HG03175 (cell line): Measurements from ENCODE around the gene IRS1.

Experiments used
- ATAC-seq: cut with Tn5 transposase; IDR thresholded peaks from one replicate; pipeline ENCODE4 v1.9.1; 2021; ENCODE audit warnings: mild to moderate bottlenecking, moderate library complexity; ENCODE audit not compliant: unreplicated experiment

The IRS1 gene

DNA sequence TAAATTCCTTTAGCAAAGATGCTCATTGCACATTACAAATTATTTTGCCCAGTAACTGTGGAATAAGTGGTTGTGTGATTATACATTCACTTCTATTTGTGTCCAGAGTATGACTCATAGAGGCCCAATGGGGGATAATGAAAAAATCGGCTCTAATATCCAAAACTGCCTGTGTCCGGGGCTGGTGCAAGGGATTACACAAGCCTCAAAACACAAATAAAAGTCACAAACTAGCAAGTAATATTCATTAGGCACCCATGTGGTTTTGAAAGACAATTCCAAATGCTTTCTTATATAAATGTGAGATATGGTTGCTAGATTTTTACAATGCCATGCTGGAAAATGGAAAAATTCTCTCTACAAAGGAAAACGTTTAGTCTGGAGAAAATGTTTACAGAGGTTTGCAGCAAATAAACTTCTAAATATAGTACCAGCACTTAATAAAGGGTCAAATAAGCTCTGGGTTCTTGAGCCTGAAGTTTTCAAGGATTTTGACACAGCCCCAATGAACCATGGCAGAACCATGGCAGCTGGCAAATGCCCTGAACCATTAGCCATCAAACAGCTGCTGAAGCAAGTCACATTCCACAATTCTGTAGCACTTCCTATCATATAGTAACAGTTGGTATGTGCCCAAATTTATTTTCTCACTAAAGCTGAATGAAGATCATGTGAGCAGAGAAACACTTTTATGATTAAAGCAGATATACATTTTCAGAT is 40.5 kb downstream of the IRS1 start:
- ATAC-seq, result no peak

DNA sequence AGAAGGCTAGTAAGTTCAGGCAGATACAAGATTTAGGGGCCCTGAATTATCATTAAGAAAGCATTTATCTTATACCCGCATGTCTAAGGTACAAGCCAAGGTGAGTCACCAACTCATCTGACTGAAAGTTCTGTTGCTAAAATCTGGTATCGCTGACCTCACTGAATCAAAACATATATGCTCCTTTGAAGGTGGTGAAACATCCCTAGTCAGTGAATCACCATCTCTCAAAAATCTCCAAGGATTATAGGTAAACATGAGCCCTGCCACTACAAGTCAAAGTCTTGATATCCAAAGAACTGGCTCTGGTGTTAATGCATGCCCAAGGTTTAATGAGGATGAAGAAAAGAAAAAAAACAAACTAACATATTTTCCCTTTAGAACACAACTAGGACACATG is 43.5 kb downstream of the IRS1 start:
- no peak for ATAC-seq

DNA sequence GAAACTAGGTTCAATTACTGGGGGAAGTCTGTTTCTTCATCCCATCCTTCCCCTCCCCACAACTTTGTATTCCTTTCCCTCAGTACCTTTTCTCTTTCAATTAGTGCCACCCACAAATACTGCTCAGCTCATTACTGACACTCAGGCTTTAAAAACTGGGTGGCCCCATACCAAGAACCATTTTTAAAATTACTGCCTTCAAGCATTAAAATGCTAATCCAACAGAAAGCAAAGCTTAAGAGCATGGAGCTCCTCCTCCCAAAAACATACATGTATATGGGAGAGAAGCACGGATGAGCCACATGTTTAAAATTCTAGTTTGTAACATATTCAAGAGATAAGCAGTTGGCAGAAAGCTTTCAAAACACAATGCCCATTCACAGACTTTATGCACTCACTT is 44.0 kb downstream of the IRS1 start:
- no peak for ATAC-seq

DNA sequence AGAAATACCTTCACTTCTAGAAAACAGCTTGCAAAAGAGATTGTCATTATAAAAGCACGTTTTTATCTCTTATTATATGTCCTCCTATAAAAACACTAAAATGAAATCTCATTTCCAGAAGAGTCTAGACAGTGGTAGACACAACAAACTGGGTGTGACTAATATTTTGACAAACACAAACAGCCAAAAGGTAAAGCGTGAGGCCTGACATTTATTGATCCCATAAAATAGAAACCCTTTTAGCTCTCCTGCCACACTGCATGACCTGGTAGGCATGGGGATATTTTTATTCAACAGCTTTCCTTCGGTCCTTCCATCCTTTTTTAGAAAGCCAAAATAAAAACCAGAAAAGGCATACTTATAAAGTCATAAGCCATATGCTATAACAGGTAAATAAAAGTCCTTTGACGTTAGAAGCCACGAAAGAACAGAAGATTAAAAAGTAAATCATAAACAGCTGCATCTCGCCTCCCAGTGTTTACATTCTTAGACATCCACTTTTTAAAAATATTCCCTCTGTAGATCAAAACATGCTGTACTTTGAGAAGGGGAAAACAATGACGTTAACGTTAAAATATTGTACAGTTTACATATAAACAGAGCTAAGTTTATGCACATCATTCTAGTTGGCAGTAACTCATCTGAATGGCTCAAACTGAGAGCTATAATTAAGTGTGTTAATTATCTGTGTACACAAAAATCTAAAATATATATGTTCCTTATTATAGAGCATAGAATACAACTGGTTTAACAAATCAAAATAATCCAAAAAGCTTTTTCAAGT is 44.6 kb downstream of the IRS1 start:
- ATAC-seq, result no peak

DNA sequence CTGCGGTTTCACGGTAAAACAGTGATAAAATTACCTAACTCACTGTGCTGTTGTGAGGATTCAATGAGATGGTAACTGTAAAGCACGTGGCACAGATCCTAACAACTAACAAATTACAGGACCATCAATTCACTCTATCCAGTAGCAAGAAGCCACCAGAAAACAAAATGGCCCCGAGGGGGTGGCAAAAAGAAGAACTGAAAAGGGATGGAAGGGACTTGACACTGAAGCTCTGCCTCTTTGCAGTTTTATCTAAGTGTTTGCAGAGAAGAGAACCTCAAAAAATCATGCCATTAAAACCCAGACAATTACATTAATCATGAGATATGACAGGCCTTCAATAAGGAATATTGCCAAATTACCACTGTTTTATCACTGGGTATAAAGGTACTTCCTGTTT is 46.7 kb downstream of the IRS1 start:
- no peak for ATAC-seq

DNA sequence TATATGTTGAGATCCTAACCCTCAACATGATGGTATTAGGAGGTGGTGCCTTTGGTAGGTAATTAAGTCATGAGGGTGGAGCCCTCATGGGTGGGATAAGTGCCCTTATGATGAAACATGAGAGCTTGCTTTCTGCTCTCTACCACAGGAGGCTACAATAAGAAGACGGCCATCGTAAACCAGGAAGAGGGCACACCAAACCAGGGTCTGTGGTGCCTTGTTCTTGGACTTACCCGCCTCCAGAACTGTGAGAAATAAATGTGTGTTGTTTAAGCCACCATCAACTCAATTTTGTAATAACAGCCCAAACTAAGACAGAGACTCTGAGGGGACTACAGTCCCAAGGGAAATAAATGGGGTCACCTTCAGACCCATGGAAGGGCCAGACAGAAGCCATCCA is 52.3 kb downstream of the IRS1 start:
- ATAC-seq, result no peak

DNA sequence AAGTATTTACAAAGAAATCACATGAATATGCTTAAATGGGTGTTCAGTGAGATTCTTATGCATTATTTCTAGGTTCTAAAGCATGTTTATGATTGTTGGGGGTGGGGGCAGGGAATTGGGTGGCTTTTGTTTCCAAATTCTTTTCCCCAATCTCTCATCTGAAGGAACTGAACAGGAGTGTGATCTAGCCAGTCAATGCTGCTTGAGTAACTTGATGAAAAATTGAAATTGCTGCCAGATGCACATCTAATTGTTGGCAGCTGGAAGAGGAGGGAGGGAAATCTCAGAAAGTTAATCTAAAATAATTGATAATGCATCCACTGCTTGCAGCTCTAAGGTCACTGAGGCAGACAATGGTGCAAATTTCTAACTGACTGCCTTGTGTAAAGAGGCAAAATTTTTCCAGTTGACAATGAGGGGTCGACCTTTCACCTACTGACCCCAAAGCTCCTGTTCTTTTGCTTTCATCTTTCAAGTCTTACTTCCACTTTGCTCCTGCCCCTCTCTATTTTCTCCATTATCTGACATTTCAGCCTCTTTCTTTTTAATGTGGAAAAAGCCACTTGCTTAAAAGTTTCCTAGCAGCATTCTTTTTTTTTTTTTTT is 53.3 kb downstream of the IRS1 start:
- ATAC-seq, result no peak

DNA sequence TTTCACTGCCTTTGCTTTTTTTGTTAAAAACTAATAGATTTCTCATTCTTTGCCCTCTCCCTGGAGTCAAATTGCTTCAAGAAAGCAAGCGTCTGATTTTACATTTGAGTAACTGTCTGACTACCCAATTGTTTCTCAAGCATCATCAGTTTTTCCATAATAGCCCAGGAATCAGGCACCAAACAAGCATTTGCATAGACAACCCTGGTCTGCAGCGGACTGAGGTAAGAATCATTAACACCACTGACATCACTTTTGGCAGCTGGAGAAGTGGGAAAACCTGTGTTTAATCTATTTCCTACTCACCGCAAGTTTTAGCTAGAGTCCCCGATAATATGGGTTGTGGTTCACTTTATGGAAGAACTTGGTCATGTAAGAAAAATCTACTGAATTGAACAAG is 55.7 kb downstream of the IRS1 start:
- ATAC-seq, result no peak

DNA sequence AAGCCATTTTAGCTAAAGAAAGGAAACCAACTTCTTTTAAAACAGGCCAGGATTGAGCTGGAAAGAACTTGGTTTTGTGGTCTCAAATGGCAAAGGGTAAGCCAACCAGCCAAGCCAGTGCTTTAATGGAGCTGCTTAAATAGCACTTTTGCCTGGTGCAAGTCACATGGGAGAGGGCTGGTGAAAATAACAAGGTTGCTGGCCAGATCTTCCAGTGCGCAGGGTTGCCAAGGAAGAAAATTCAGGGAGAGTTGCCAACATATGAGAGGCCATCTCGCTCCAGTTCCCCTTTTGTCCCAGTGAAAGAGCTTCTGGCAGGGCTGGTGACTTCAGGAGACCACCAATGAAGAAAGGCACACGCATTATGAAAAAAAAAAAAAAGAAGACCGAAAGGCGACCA is 57.3 kb downstream of the IRS1 start:
- ATAC-seq, result no peak

DNA sequence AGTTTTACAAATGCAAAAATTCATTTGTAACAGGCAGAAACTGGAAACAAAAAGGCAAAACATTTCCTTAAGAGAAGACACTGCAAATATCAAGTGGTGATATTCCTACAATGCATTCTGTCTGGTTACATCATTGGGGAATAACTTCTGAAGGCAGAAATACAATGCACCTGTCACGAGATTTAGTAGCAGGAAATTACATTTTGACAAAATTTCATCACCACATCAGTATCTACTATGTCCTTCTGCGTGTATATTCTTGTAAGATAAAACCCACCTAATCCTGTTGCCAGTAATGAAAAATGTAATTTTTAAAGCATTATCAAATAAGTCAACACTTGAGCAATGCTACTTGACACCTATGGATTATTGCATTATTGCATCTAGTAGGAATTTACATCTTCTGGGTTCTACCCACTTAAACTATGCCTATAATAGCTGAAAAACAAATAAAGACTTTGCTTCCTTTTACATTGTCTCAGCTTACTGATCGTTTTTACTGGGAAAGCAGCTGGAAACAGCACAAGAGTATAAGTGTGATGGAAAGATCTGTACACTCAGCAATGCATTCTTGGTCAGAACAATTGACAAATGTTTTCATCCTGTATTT is 59.5 kb downstream of the IRS1 start:
- no peak for ATAC-seq

DNA sequence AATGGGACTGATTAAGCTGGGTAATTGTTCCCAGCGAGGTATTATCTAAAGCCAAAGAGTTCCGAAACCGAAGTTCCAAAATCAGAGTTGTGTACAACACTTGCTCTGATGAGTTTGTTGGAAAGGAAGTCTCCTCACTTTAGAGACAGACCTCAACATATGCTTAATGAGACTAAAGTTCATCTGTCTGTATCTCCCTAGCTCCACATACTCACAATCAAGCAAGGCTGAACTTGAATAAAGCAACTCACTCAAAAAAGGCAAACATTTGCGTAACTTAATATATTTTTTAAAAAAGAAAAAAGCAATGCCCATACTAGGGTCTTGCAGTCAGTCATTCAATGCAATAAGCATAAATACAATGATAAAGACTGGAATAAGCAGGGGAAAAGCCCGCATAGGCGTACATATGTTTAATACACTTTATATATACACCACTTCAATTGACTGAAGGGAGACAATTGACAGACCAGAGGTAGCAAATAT is 60.0 kb downstream of the IRS1 start:
- ATAC-seq, result no peak

DNA sequence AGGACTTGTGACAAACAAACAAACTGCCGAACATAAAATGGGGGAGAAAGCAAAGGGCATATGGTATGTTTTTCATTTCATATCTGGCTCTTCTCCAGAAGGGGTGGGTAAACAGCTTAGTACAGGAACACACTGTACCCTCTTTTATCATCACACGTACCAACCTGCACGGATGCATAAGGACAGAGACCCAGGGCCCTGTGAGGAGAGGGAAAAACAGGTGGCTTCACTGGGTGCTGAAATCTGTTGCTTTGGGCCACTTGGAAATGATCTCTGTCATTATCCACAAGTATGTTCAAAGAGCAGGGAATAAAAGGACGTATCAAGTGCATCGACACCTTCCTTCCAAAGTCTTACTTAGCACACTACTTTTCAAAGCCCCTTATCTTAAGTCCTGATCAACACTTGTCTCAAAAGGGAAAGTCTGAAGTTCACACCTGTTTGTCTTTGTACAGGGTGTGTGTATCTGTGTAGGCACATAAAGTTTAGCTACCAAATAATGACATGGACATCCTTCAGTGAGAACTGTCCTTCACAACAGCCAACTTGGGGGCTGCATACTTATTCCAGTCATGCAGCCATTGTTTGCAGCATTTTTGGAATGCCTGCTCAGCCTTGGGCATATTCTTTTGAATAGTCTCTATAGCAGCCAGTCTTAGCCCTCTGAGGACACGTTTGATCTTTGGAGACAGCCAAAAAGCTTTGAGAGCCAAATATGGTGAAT is 60.6 kb downstream of the IRS1 start:
- ATAC-seq, result no peak

DNA sequence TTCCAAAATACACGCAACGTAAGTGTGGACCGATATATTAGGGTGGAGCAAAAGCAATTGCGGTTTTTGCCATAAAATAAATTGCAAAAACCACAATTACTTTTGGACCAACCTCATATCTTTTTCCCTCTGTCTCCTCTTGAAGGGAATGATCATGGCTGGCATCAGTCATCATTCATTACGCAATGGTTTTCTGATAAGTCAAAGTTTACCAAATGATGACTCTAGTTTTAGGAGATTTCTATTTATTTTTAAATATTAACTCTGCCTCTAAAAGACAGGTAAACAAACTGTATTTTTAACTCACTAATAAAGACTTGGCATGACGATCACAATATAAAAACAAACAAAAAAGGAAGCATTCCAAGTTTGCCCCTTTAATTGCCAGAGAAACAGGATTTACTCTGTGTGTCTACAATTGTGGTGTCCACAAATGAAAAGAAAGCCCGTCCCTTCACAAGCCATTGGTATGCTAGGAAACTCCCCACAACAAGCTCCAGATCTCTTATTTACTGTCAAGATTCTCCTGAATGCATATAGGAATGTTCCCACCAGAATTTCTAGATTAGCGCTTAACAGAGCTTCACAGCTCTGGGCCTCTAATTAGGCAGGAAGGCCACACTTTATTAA is 61.3 kb downstream of the IRS1 start:
- ATAC-seq, result no peak

DNA sequence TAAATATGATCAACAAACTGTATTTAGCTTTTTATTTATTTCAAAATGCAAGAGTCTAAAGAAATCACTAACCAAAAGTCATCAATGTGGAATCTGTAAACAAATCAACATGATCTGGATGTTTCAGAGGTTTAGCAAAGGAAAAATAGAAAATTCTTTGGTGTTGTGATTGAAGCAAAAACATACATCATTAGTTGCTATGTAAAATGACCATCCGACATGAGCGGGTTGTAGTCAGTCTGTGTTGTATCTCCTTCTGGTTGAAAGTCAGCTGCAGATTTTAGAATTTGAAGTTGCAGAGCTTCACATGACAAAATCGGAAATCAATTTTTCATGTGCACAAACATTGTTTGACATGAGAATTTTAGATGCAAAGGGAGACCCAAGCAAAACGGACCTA is 63.2 kb downstream of the IRS1 start:
- no peak for ATAC-seq

DNA sequence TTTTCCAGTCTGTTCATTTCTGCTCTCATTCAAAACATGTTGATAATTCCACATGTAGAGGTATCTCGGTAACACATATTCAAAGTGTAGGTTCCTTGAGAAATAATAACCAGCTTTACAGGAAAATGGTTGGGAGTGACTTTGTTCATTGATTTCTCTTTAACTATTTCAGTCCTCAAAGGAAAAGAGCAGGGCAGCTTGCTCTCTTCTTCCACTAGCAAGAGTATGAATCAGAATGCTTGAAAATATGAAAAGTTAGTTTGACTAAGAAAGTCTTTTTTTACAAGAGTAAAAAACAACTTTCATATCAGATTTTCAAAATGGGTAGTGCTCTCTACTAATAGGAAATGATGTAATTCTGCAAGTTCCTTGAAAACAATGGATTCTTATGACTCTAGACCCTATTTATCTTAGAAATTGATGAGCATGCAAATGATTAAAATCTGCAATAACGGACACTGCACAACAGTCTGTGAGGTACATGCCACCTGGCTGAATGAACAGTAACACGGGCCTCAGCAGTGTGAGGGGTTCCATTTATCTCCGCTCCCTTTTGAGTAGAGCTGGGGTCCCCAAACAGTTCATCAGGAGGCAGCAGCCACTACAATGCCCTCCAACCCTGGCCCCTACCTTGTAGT is 65.6 kb downstream of the IRS1 start:
- no peak for ATAC-seq

DNA sequence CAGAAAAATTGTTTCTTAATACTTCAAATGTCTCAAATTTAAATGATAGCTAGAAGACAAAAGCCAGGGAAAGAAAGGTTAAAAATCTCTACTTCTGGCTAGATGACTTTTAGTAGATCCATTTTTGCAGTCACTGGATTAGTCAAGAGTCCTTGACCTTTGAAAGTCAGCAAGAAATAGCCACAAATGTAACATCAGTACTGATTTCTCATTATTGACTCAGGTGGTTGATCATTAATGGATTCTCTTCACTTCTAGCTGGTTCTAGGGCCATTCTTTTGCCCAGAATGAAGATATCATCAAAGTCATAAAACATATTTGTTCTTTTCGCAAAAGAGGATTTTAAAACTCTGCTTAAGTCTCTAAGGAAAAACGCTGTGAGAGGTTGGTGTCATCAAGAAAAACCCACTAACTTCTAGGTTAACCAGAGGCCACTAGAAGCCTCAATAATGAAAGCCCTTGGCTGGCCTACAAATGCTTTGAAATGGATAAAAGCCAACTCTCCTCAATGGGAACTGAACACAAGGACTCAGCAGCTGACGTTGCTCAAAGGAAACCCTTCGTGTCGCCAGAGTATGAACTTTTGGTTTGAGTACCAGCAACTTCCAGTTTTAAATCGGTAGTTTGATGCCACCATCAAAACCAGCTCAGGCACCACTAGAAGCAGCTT is 66.3 kb downstream of the IRS1 start:
- peak; percentile 66 for ATAC-seq

DNA sequence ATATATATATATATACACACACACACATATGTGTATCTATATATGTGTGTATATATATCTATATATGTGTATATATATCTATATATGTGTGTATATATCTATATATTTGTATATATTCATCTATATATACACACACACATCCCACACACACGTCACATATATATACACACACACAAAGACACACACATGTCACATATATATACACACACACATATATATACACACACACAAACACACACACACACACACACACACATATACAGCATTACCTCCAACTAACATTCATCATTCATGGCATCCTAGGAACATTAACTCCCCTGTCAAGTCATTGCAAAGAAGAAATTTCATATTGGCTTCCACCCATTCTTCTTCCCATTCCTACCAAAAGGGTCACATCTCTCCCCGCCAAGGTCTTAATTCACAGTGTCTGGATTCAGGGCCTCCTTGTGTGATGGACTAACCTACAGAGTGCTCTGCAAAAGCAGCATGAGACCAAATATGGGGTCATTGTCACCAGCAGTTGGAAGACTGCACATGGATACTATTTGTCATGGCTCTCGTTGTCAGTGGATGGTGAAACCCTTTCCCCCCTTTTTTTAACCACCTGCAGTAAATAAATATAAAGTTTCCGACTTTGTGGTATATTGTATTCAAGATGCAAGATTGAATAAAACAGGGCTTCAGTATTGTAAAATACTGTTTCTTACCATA is 67.0 kb downstream of the IRS1 start:
- ATAC-seq, result no peak

DNA sequence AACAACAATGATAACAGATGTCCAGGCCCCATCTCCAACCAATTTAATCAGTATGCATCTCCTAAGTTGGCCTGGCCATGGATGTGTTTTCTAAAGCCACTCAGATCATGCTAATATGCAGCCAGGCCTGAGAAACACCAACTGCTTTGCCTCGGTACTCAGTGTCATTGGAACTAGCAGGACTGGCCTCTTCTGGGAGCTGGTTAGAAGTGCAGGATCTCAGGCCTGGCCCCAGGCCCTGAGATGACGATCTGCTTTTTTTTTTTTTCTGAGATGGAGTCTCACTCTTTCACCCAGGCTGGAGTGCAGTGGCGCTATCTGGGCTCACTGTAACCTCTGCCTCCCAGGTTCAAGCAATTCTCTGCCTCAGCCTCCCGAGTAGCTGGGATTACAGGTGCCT is 69.1 kb downstream of the IRS1 start:
- ATAC-seq, result no peak

DNA sequence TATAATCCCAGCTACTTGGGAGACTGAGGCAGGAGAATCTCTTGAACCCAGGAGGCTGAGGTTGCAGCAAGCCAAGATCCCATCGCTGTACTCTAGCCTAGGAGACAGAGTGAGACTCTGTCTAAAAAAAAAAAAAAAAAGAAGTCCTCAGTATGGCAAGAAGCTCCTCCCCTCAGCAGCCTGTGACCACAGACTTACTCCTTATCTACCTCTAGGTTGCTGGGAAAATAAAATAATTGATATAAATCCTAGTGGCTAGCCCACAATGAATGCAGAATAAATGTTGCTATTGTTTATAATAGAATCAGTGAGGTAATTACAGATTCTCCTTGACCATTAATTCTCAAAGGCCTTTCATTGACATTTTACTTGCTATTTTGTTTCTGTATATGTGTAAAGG is 70.6 kb downstream of the IRS1 start:
- no peak for ATAC-seq
